Nephron progenitor cell (in vitro differentiated cells): ENCODE results near the gene RALGAPB.

Experiments used
- DNase-seq: peaks from one replicate; pipeline ENCODE4 v3.0.0; 2021
- H3K27ac Mint-ChIP-seq: 2 replicates; pipeline ENCODE4 v1.8.0; 2021; ENCODE audit warnings: mild to moderate bottlenecking, moderate library complexity, mixed read lengths
- H3K27me3 Mint-ChIP-seq: 2 replicates; pipeline ENCODE4 v1.8.0; 2021; ENCODE audit warnings: mild to moderate bottlenecking, low read depth, mixed read lengths; ENCODE audit not compliant: poor library complexity
- H3K36me3 Mint-ChIP-seq: 2 replicates; pipeline ENCODE4 v1.8.0; 2021; ENCODE audit warnings: low read depth, mixed read lengths
- H3K4me1 Mint-ChIP-seq: 2 replicates; pipeline ENCODE4 v1.8.0; 2021; ENCODE audit warnings: mixed read lengths
- H3K4me3 Mint-ChIP-seq: 2 replicates; pipeline ENCODE4 v1.8.0; 2021; ENCODE audit warnings: mild to moderate bottlenecking, moderate library complexity, mixed read lengths
- H3K9me3 Mint-ChIP-seq: 2 replicates; pipeline ENCODE4 v1.8.0; 2021; ENCODE audit warnings: mild to moderate bottlenecking, moderate library complexity, mixed read lengths
- CTCF ChIP-seq: fragments of 200-600 bp; sonication (generic); IDR thresholded peaks from 2 replicates; pipeline ENCODE4 v1.5.0; 2021; ENCODE audit warnings: antibody characterized with exemption

Gene RALGAPB

GRCh38 chr20:38602185-38602581 is 129.5 kb downstream of the RALGAPB start:
- peaks cover 9% of the 10 kb centered on the region for H3K4me1 Mint-ChIP-seq
- no peak overlapping the region for H3K27ac Mint-ChIP-seq
- no peaks in the 10 kb centered on the region for H3K36me3 Mint-ChIP-seq
- peaks cover 73% of the 10 kb centered on the region for H3K27me3 Mint-ChIP-seq
- no peak overlapping the region for H3K4me3 Mint-ChIP-seq
- TF ChIP-seq CTCF: no peak
- H3K9me3 Mint-ChIP-seq: peaks cover 7% of the 10 kb centered on the region
- no peak for DNase-seq

GRCh38 chr20:38603286-38603685 is 130.6 kb downstream of the RALGAPB start:
- H3K36me3 Mint-ChIP-seq: no peaks in the 10 kb centered on the region
- H3K4me3 Mint-ChIP-seq: no peak overlapping the region
- DNase-seq: no peak
- no peak for TF ChIP-seq CTCF
- no peak overlapping the region for H3K27ac Mint-ChIP-seq
- H3K4me1 Mint-ChIP-seq: peaks cover 17% of the 10 kb centered on the region
- H3K27me3 Mint-ChIP-seq: peaks cover 74% of the 10 kb centered on the region
- H3K9me3 Mint-ChIP-seq: no peaks in the 10 kb centered on the region

- peaks cover 19% of the 10 kb centered on the region for H3K4me1 Mint-ChIP-seq
- no peaks in the 10 kb centered on the region for H3K36me3 Mint-ChIP-seq
- H3K27ac Mint-ChIP-seq: no peak overlapping the region
- no peaks in the 10 kb centered on the region for H3K9me3 Mint-ChIP-seq
- no peak for DNase-seq
- peaks cover 76% of the 10 kb centered on the region for H3K27me3 Mint-ChIP-seq
- TF ChIP-seq CTCF: no peak
- no peak overlapping the region for H3K4me3 Mint-ChIP-seq
Observed at GRCh38 chr20:38604873-38605303, 132.2 kb downstream of the RALGAPB start.

- Mint-ChIP-seq H3K4me3 (no peak overlapping the region), H3K4me1 (peaks cover 10% of the 10 kb centered on the region), H3K9me3 (no peaks in the 10 kb centered on the region), H3K36me3 (no peaks in the 10 kb centered on the region), H3K27me3 (peaks cover 62% of the 10 kb centered on the region), H3K27ac (no peak overlapping the region)
- no peak for TF ChIP-seq CTCF
- no peak for DNase-seq
Observed at GRCh38 chr20:38607351-38607750, 134.7 kb downstream of the RALGAPB start.

- Mint-ChIP-seq H3K4me3 (no peak overlapping the region), H3K9me3 (no peaks in the 10 kb centered on the region), H3K36me3 (no peaks in the 10 kb centered on the region), H3K27ac (no peak overlapping the region), H3K27me3 (peaks cover 54% of the 10 kb centered on the region), H3K4me1 (peaks cover 10% of the 10 kb centered on the region)
- TF ChIP-seq CTCF: no peak
- DNase-seq: no peak
Observed at GRCh38 chr20:38608188-38608587, 135.5 kb downstream of the RALGAPB start.

GRCh38 chr20:38609815-38610214 is 137.2 kb downstream of the RALGAPB start:
- peaks cover 10% of the 10 kb centered on the region for H3K4me1 Mint-ChIP-seq
- H3K4me3 Mint-ChIP-seq: no peak overlapping the region
- no peak for TF ChIP-seq CTCF
- no peaks in the 10 kb centered on the region for H3K36me3 Mint-ChIP-seq
- DNase-seq: no peak
- H3K9me3 Mint-ChIP-seq: no peaks in the 10 kb centered on the region
- H3K27ac Mint-ChIP-seq: no peak overlapping the region
- H3K27me3 Mint-ChIP-seq: peaks cover 42% of the 10 kb centered on the region
